Fibroblast of mammary gland (primary cell): ENCODE results near the gene HOMEZ.

Source experiments
- DNase-seq: peaks from one replicate; pipeline ENCODE4 v3.0.0-alpha.2; 2010; ENCODE audit warnings: low read depth
- H3K4me3 ChIP-seq: 2 replicates; pipeline ENCODE4 v1.5.1; 2011; ENCODE audit warnings: low read depth, mild to moderate bottlenecking, low read length, moderate library complexity; ENCODE audit not compliant: control insufficient read depth
- CTCF ChIP-seq: conservative IDR thresholded peaks from 2 replicates; pipeline ENCODE4 v1.5.1; 2011; ENCODE audit warnings: low read depth, low read length, inconsistent platforms; ENCODE audit not compliant: control insufficient read depth, insufficient read depth

The HOMEZ gene

GRCh38 chr14:23306412-23307145 lies 20.6 kb upstream of the HOMEZ start, which contains the start of gene BCL2L2:
TSS of gene BCL2L2 (plus strand) at chr14:23306833. CDS start at chr14:23307768, 935 bp downstream.
- DNase-seq, result peak; percentile 83
- H3K4me3 ChIP-seq, result peak within 1 kb of the TSS; percentile 95

GRCh38 chr14:23302290-23303225 lies 16.6 kb upstream of the HOMEZ start, which contains the start of gene PPP1R3E:
TSS of gene PPP1R3E (minus strand) at chr14:23302859. CDS start at chr14:23302576, 283 bp downstream.
- DNase-seq, result peak; percentile 43
- TF ChIP-seq CTCF, result no peak
- H3K4me3 ChIP-seq, result peak within 1 kb of the TSS; percentile 65

More at GRCh38 chr14:23306412-23307145, 20.6 kb upstream of the HOMEZ start, which contains the start of gene BCL2L2:
- TF ChIP-seq CTCF, result no peak

- DNase-seq, result no peak
- no peak for TF ChIP-seq CTCF
- peak overlapping the region; percentile 65 for H3K4me3 ChIP-seq
These were observed 16.0 kb upstream of the HOMEZ start for GRCh38 chr14:23301969-23302289.

GRCh38 chr14:23301288-23301968 lies 15.5 kb upstream of the HOMEZ start:
- H3K4me3 ChIP-seq, result peak overlapping the region; percentile 65
- peak; percentile 39 for TF ChIP-seq CTCF
- peak; percentile 97 for DNase-seq

GRCh38 chr14:23300687-23301223 lies 14.8 kb upstream of the HOMEZ start:
- peak; percentile 34 for DNase-seq
- no peak for TF ChIP-seq CTCF
- H3K4me3 ChIP-seq, result peak overlapping the region; percentile 64

GRCh38 chr14:23299986-23300686 lies 14.2 kb upstream of the HOMEZ start:
- TF ChIP-seq CTCF, result no peak
- no peak for DNase-seq

More at GRCh38 chr14:23299986-23300686, 14.2 kb upstream of the HOMEZ start:
- H3K4me3 ChIP-seq, result peak overlapping the region; percentile 64
